GM23248 (cell line): Measurements from ENCODE around the gene CNTN2.

Source experiments
- EZH2 ChIP-seq: fragments of 200-600 bp; sonication (generic); IDR thresholded peaks from 2 replicates; pipeline ENCODE4 v1.6.1; 2018; ENCODE audit warnings: antibody characterized with exemption, mild to moderate bottlenecking; ENCODE audit not compliant: insufficient read depth, poor library complexity, severe bottlenecking
- EZH2phosphoT487 ChIP-seq: fragments of 200-600 bp; sonication (generic); IDR thresholded peaks from 2 replicates; pipeline ENCODE4 v1.6.1; 2018; ENCODE audit warnings: antibody characterized with exemption, moderate library complexity, mild to moderate bottlenecking, low read depth; ENCODE audit not compliant: insufficient read depth

DNA sequence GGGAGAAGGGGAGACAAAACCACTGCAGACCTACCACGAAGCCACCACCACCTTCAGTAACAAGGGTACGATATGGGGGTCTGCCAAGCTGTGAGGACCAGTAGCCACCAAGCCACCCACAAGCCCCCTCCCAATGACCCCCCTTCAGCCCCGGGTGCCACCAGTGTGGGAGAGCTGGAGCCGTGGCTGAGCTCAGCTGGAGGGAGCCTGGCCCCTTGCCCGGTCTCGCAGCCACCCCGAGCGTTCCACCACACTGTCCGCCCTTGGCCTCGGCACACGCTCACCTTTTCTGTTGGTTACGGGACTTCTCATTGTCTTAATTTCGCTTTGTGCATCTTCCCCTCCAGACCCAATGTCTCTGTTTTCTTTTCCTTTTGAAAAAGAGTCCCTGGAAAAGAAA lies 26.4 kb upstream of the CNTN2 start:
- no peak for TF ChIP-seq EZH2
- TF ChIP-seq EZH2phosphoT487: no peak
